Measurements from ENCODE around the gene TEP1.
"Not testable (repeated sequence)": the region's sequence is repeated elsewhere in the genome, so short reads cannot be mapped to it uniquely, and the experiment has no call there.

TEP1 gene

GRCh38 chr14:20365928-20366327 lies 47.4 kb downstream of the TEP1 start:
- no peak for TF ChIP-seq CTCF (IDR thresholded peaks at IDR 0.05)
- Histone ChIP-seq H3K27ac (no peak overlapping the region), H3K4me3 (no peak overlapping the region)
- no peak for DNase-seq (ENCODE audit: low spot score)

- not testable (repeated sequence) for DNase-seq (ENCODE audit: low spot score); H3K4me3 ChIP-seq; H3K27ac ChIP-seq
These were observed 54.8 kb downstream of the TEP1 start for GRCh38 chr14:20358474-20358873.

GRCh38 chr14:20356422-20356821 lies 56.9 kb downstream of the TEP1 start:
- Histone ChIP-seq H3K4me3 (no peak overlapping the region), H3K27ac (no peak overlapping the region)
- DNase-seq (ENCODE audit: low spot score), result no peak
- no peak for TF ChIP-seq CTCF (IDR thresholded peaks at IDR 0.05)

GRCh38 chr14:20350860-20351259 lies 62.4 kb downstream of the TEP1 start:
- no peak overlapping the region for H3K4me3 ChIP-seq
- no peak for DNase-seq (ENCODE audit: low spot score)
- no peak overlapping the region for H3K27ac ChIP-seq
- no peak for TF ChIP-seq CTCF (IDR thresholded peaks at IDR 0.05)

- TF ChIP-seq CTCF (IDR thresholded peaks at IDR 0.05), result no peak
- no peak overlapping the region for H3K4me3 ChIP-seq
These were observed 63.0 kb downstream of the TEP1 start for GRCh38 chr14:20350282-20350681.

GRCh38 chr14:20347747-20348146 lies 65.6 kb downstream of the TEP1 start:
- no peak for TF ChIP-seq CTCF (IDR thresholded peaks at IDR 0.05)
- H3K27ac ChIP-seq, result no peak overlapping the region
- no peak overlapping the region for H3K4me3 ChIP-seq
- no peak for DNase-seq (ENCODE audit: low spot score)

More at GRCh38 chr14:20350282-20350681, 63.0 kb downstream of the TEP1 start:
- H3K27ac ChIP-seq, result no peak overlapping the region
- DNase-seq (ENCODE audit: low spot score), result no peak

- no peak overlapping the region for H3K4me3 ChIP-seq
- no peak for TF ChIP-seq CTCF (IDR thresholded peaks at IDR 0.05)
- no peak for DNase-seq (ENCODE audit: low spot score)
These were observed 66.6 kb downstream of the TEP1 start for GRCh38 chr14:20346713-20347112.

GRCh38 chr14:20345366-20345765 lies 67.9 kb downstream of the TEP1 start:
- Histone ChIP-seq H3K27ac (no peak overlapping the region), H3K4me3 (no peak overlapping the region)
- DNase-seq (ENCODE audit: low spot score), result no peak
- no peak for TF ChIP-seq CTCF (IDR thresholded peaks at IDR 0.05)

More at GRCh38 chr14:20346713-20347112, 66.6 kb downstream of the TEP1 start:
- H3K27ac ChIP-seq, result no peak overlapping the region

All from coronary artery (tissue), 2 donors.